Measurements from ENCODE around the gene GALNT10.
A peak's percentile ranks its signal among the peaks of the same experiment; 100 is the strongest.

GALNT10 gene

GRCh38 chr5:154464438-154464837 lies 273.9 kb downstream of the GALNT10 start:
- no peak overlapping the region for H3K27ac ChIP-seq (replicated peaks)
- no peak for TF ChIP-seq CTCF (IDR thresholded peaks at IDR 0.05; ENCODE audit: insufficient read depth, low read length)
- no peak for TF ChIP-seq SPI1 (IDR thresholded peaks at IDR 0.05; ENCODE audit: borderline replicate concordance, low read depth)
- TF ChIP-seq REST (IDR thresholded peaks at IDR 0.05; ENCODE audit: insufficient replicate concordance, low read depth) = no peak
- TF ChIP-seq GABPA (IDR thresholded peaks at IDR 0.05; ENCODE audit: low read depth) = no peak
- no peak for TF ChIP-seq POLR2AphosphoS5 (IDR thresholded peaks at IDR 0.05; ENCODE audit: low read depth)
- no peak for DNase-seq (ENCODE audit: low read depth in 1 of 2, low spot score in 1 of 2)
- no peak overlapping the region for H3K4me3 ChIP-seq (replicated peaks; ENCODE audit: insufficient read depth, low read length)
- H3K27me3 ChIP-seq (ENCODE audit: insufficient read depth, poor library complexity, severe bottlenecking) = no peaks in the 10 kb centered on the region

GRCh38 chr5:154465169-154465568 lies 274.6 kb downstream of the GALNT10 start:
- no peak overlapping the region for H3K4me3 ChIP-seq (replicated peaks; ENCODE audit: insufficient read depth, low read length)
- no peak for TF ChIP-seq REST (IDR thresholded peaks at IDR 0.05; ENCODE audit: insufficient replicate concordance, low read depth)
- TF ChIP-seq CTCF (IDR thresholded peaks at IDR 0.05; ENCODE audit: insufficient read depth, low read length) = no peak
- no peak for TF ChIP-seq POLR2AphosphoS5 (IDR thresholded peaks at IDR 0.05; ENCODE audit: low read depth)
- no peak for TF ChIP-seq SPI1 (IDR thresholded peaks at IDR 0.05; ENCODE audit: borderline replicate concordance, low read depth)
- no peaks in the 10 kb centered on the region for H3K27me3 ChIP-seq (ENCODE audit: insufficient read depth, poor library complexity, severe bottlenecking)
- no peak overlapping the region for H3K27ac ChIP-seq (replicated peaks)
- peak; percentile 53 to 78 for DNase-seq (ENCODE audit: low read depth in 1 of 2, low spot score in 1 of 2)

- DNase-seq (ENCODE audit: low read depth in 1 of 2, low spot score in 1 of 2) = no peak
- no peak overlapping the region for H3K27ac ChIP-seq (replicated peaks)
- no peak for TF ChIP-seq REST (IDR thresholded peaks at IDR 0.05; ENCODE audit: insufficient replicate concordance, low read depth)
- no peak for TF ChIP-seq SPI1 (IDR thresholded peaks at IDR 0.05; ENCODE audit: borderline replicate concordance, low read depth)
- TF ChIP-seq GABPA (IDR thresholded peaks at IDR 0.05; ENCODE audit: low read depth) = no peak
- no peak for TF ChIP-seq POLR2AphosphoS5 (IDR thresholded peaks at IDR 0.05; ENCODE audit: low read depth)
- TF ChIP-seq CTCF (IDR thresholded peaks at IDR 0.05; ENCODE audit: insufficient read depth, low read length) = no peak
- H3K4me3 ChIP-seq (replicated peaks; ENCODE audit: insufficient read depth, low read length) = no peak overlapping the region
- peaks cover 4% of the 10 kb centered on the region for H3K27me3 ChIP-seq (ENCODE audit: insufficient read depth, poor library complexity, severe bottlenecking)
Observed at GRCh38 chr5:154466147-154466546, 275.6 kb downstream of the GALNT10 start.

All from HL-60 (cell line).